ENCODE data around the gene TCEAL3.
"Not testable (repeated sequence)": the region's sequence is repeated elsewhere in the genome, so short reads cannot be mapped to it uniquely, and the experiment has no call there.

TCEAL3 gene

DNA sequence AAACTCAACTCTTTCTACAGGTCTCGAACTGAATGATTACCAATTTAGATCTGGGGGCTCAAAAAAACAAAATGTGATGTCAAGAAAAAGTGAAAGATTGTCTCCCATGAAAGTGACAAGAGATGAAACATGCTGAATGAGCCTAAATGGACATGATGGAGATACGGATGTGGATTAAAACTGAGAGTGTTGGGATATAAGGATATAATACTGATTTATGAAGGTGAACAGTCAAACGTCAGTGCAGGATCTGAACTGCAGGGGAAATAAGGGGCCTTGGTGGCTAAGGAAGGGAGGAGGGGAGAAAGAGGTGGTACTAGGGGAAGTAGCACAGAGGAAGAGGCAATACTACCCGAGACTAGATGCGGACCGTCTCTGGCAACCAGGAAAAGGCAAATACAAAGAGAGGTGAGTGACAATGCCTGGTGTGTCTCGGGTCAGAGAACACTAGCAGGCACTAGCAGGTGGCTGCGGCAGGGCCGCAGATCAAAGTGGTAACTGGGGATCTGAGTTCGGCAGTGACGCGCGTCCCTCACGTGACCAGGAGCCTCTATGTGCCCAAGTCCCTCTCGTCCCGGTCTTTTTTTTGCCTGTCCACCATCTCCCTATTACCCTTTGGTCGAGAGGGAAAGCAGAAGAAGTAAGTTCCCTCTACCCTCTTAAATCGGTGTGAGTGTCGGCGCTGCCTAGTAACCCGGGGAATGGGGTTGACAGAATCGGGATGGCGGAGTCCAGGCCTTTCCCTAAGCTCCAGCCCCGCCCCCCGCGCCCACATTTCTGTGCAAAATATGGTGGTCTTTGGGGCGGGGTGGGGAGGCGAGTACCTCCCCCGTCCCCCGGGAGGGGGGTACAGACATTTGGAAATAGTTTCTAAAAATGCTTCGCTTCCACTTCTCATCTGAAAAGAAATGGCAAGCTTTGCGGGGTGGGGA lies 20.9 kb downstream of the TCEAL3 start, which contains the start of gene TCEAL1:
Gene TCEAL1, plus strand, starts transcription at position 590 of the 932 bp plus-strand sequence. CDS start 942 bp downstream, outside the sequence.
- TF ChIP-seq, protein P1, sequence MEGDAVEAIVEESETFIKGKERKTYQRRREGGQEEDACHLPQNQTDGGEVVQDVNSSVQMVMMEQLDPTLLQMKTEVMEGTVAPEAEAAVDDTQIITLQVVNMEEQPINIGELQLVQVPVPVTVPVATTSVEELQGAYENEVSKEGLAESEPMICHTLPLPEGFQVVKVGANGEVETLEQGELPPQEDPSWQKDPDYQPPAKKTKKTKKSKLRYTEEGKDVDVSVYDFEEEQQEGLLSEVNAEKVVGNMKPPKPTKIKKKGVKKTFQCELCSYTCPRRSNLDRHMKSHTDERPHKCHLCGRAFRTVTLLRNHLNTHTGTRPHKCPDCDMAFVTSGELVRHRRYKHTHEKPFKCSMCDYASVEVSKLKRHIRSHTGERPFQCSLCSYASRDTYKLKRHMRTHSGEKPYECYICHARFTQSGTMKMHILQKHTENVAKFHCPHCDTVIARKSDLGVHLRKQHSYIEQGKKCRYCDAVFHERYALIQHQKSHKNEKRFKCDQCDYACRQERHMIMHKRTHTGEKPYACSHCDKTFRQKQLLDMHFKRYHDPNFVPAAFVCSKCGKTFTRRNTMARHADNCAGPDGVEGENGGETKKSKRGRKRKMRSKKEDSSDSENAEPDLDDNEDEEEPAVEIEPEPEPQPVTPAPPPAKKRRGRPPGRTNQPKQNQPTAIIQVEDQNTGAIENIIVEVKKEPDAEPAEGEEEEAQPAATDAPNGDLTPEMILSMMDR (conservative IDR thresholded peaks at IDR 0.05; ENCODE audit: low read depth, low read length), result no peak
- peak; percentile 36 for DNase-seq (ENCODE audit: low read depth)
- H3K4me3 ChIP-seq (ENCODE audit: low read depth, low read length), result peak within 1 kb of the TSS; percentile 70

DNA sequence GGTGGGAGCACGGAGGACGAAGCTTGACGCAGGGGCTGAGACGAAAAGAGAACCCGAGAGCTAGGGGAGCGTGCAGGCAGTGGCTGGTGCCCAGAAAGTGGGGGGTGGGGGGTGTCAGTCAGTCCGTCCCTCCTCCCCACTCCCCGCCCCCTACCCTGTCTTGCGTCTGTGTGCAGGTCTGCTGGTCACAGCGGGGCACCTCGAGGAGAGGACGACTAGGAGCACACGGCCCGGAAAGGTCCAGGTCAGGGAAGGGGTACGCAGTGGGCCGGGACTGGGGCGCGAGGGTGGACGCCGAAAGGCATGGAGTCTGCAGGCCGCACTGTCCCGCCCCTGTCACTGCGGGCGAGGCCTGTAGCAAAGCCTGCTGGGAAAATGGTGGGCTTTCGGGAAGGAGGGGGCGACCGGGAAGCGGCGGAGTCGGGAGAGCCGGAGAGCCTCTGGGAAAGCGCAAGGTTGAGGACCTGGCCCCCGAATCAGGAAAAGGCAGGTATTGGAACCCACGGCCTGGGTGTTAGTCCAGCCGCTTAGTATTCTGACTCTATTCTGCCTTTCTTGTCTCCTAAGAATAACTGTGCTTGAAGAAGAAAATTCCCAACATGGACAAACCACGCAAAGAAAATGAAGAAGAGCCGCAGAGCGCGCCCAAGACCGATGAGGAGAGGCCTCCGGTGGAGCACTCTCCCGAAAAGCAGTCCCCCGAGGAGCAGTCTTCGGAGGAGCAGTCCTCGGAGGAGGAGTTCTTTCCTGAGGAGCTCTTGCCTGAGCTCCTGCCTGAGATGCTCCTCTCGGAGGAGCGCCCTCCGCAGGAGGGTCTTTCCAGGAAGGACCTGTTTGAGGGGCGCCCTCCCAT lies 21.8 kb downstream of the TCEAL3 start:
- peak overlapping the region; percentile 70 for H3K4me3 ChIP-seq (ENCODE audit: low read depth, low read length)
- TF ChIP-seq, protein P1 (conservative IDR thresholded peaks at IDR 0.05; ENCODE audit: low read depth, low read length), result peak; percentile 63
- peak; percentile 73 for DNase-seq (ENCODE audit: low read depth)

DNA sequence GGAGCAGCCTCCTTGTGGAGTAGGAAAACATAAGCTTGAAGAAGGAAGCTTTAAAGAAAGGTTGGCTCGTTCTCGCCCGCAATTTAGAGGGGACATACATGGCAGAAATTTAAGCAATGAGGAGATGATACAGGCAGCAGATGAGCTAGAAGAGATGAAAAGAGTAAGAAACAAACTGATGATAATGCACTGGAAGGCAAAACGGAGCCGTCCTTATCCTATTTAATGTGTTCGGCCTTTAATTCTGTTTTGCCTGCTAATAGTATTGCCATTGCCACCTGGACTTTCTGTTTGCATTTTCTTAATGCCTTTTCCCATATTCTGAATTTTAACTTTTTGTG lies 22.4 kb downstream of the TCEAL3 start:
- H3K4me3 ChIP-seq (ENCODE audit: low read depth, low read length), result peak overlapping the region; percentile 70
- no peak for DNase-seq (ENCODE audit: low read depth)
- TF ChIP-seq, protein P1 (conservative IDR thresholded peaks at IDR 0.05; ENCODE audit: low read depth, low read length), result no peak

DNA sequence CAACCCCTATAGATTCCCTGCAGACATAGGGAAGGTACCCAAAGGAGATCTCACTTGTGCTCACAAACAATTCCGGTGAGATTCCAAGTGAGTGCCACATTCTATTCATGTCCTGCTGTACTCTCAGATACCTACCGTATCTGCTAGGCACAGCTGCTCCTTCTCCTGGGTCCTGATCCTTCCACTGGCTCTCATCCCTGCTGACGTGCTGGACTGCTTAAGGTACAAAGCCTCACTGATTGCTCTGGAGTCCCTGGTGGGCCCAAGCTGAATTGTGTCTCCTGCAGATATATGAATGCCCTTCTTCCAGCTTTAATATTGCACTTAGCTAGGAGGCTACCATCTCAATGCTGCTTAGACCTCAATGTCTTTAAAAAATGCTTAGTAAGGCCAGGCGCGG lies 23.4 kb downstream of the TCEAL3 start:
- TF ChIP-seq, protein P1 (conservative IDR thresholded peaks at IDR 0.05; ENCODE audit: low read depth, low read length), result no peak
- no peak overlapping the region for H3K4me3 ChIP-seq (ENCODE audit: low read depth, low read length)
- no peak for DNase-seq (ENCODE audit: low read depth)

DNA sequence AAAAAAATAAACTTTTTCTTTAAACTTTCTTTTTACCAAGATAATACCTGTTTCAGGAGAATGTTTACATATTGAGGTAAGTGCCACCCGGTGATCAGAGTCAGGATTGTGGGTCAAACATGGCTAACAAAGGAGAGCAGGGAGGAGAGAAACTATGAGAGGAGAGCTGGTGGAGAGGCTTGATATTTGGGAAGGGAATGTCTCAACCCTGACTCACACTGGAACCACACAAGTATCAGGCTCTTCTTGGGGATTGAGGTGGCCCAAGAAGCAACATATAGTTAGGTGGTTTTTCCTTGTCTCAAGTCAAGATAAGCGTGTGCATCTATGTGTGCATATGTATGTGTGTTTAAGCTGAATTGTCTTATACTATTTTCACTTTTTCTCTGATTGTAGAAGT lies 27.7 kb downstream of the TCEAL3 start:
- H3K4me3 ChIP-seq (ENCODE audit: low read depth, low read length), result no peak overlapping the region
- no peak for DNase-seq (ENCODE audit: low read depth)
- TF ChIP-seq, protein P1 (conservative IDR thresholded peaks at IDR 0.05; ENCODE audit: low read depth, low read length), result no peak

DNA sequence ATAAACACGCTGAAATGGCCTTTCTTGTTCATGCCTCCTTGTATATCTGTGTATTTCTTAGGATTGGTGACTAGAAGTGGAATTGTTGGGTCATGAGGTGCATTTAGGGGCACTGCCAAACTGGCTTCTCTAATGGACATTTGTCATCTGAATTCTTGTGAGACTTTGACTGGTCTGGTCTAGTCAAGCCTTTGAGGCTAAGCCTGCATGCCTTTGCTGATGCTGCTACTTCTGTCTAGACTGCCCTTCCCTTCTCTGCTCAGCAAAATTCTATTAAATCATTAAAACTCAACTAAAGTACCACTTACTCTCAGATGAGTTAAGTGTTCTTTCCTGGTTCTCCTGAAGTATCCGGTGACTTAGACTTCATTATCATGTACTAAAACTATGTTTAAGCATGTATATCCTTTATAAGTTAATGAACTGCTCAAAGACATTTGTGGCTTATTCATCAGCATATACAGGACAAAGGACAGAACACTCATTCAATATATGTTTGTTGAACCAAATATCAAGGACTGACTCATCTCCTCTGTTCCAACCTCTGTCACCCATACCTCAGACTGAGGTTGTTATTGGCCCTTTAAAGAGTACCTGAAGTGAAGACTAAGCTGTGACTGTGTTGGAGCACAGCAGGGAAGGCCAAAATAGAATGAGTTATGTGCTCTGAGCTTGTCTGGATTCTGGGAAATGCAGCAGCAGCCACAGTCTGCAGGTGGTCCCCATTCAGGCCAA lies 30.0 kb downstream of the TCEAL3 start:
- DNase-seq (ENCODE audit: low read depth), result no peak
- TF ChIP-seq, protein P1 (conservative IDR thresholded peaks at IDR 0.05; ENCODE audit: low read depth, low read length), result no peak
- H3K4me3 ChIP-seq (ENCODE audit: low read depth, low read length), result no peak overlapping the region

DNA sequence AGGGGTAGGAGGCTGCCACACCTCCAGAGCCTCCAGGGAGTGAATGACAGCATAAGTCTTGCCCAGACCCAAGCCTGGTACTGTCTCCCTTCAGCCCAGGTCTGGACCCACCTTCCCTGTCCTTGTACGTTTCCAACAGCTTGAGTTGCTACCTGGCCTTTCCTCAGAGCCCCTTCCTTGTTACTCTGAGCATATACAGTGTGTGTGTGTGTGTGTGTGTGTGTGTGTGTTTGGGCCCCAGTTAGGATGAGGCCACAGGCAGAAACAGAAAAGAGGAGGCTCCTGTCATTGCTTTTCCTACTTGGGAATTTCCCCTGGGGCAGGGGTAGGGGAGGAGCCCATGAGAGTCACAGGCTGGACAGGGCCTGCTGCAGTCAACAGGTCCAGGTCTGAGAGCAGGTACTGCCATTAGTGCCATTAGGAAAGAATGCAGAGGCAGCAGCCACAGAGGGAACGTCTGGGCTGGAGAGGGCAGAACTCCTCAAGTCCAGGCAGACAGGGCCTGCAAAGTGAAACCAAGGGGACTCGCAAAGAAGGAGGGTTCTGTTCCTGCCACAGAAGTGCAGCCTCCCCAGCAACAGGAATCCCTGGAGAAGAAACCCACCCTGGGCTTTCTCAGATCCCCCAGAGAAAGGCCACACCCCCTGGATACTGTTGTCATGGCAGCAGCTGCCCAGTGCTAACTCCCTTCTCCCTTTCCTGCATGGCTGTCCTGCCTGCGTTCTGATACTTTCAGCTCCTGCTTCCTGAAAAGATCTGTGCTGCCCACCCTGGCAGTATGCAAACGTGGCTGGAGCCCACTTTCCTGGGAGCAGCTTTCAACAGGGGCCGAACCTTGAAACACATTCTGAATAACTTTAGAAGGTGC lies 30.9 kb downstream of the TCEAL3 start:
- H3K4me3 ChIP-seq (ENCODE audit: low read depth, low read length); DNase-seq (ENCODE audit: low read depth): not testable (repeated sequence)

All from choroid plexus epithelial cell (primary cell).